Measurements from ENCODE around the gene RGS10.

DNA sequence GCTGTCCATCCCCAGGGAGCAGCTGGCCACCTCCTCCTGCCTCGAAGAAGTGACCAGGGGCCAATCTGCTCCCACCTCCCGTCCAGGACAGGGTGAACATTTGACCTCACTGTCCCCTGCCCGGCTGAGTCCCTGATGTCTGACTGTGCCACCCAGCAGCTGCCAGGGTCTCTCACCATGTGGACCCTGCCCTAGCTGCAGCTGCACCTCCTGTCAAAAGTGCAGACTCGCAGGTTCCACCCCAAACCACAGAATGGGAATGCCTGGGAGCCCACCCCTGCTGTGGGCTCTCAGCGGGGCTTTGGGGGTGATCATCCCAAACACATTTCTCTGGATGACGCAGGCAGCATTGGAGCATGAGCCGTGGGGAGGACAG is 86.1 kb downstream of the RGS10 start:
- TF ChIP-seq, protein P1, sequence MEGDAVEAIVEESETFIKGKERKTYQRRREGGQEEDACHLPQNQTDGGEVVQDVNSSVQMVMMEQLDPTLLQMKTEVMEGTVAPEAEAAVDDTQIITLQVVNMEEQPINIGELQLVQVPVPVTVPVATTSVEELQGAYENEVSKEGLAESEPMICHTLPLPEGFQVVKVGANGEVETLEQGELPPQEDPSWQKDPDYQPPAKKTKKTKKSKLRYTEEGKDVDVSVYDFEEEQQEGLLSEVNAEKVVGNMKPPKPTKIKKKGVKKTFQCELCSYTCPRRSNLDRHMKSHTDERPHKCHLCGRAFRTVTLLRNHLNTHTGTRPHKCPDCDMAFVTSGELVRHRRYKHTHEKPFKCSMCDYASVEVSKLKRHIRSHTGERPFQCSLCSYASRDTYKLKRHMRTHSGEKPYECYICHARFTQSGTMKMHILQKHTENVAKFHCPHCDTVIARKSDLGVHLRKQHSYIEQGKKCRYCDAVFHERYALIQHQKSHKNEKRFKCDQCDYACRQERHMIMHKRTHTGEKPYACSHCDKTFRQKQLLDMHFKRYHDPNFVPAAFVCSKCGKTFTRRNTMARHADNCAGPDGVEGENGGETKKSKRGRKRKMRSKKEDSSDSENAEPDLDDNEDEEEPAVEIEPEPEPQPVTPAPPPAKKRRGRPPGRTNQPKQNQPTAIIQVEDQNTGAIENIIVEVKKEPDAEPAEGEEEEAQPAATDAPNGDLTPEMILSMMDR (IDR thresholded peaks at IDR 0.05 in 2 of 3, conservative IDR thresholded peaks at IDR 0.05 in 1 of 3; ENCODE audit: insufficient read depth in 2 of 3, low read depth in 1 of 3, low read length in 3 of 3) = no peak
- TF ChIP-seq FOXA1 (IDR thresholded peaks at IDR 0.05; ENCODE audit: borderline replicate concordance) (no peak), RAD21 (CRISPR knock-in tag; conservative IDR thresholded peaks at IDR 0.05 in 1 of 2, IDR thresholded peaks at IDR 0.05 in 1 of 2) (no peak), ZNF274 (IDR thresholded peaks at IDR 0.05; ENCODE audit: borderline replicate concordance, low read depth, low read length) (no peak), ZNF79 (CRISPR knock-in tag; IDR thresholded peaks at IDR 0.05; ENCODE audit: low read depth) (no peak), CCAR2 (IDR thresholded peaks at IDR 0.05; ENCODE audit: low read depth, low read length) (no peak), NFIC (IDR thresholded peaks at IDR 0.05) (no peak), WHSC1 (IDR thresholded peaks at IDR 0.05; ENCODE audit: low read length) (no peak), KLF16 (IDR thresholded peaks at IDR 0.05) (no peak), EZH2 (IDR thresholded peaks at IDR 0.05; ENCODE audit: borderline replicate concordance, low read depth, low read length) (no peak)
- TF ChIP-seq, protein P2, sequence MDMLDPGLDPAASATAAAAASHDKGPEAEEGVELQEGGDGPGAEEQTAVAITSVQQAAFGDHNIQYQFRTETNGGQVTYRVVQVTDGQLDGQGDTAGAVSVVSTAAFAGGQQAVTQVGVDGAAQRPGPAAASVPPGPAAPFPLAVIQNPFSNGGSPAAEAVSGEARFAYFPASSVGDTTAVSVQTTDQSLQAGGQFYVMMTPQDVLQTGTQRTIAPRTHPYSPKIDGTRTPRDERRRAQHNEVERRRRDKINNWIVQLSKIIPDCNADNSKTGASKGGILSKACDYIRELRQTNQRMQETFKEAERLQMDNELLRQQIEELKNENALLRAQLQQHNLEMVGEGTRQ (CRISPR knock-in tag; IDR thresholded peaks at IDR 0.05) = no peak
- TF ChIP-seq, protein P3, sequence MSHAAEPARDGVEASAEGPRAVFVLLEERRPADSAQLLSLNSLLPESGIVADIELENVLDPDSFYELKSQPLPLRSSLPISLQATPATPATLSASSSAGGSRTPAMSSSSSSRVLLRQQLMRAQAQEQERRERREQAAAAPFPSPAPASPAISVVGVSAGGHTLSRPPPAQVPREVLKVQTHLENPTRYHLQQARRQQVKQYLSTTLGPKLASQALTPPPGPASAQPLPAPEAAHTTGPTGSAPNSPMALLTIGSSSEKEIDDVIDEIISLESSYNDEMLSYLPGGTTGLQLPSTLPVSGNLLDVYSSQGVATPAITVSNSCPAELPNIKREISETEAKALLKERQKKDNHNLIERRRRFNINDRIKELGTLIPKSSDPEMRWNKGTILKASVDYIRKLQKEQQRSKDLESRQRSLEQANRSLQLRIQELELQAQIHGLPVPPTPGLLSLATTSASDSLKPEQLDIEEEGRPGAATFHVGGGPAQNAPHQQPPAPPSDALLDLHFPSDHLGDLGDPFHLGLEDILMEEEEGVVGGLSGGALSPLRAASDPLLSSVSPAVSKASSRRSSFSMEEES (CRISPR knock-in tag; IDR thresholded peaks at IDR 0.05) = no peak
- TF ChIP-seq, protein P4, sequence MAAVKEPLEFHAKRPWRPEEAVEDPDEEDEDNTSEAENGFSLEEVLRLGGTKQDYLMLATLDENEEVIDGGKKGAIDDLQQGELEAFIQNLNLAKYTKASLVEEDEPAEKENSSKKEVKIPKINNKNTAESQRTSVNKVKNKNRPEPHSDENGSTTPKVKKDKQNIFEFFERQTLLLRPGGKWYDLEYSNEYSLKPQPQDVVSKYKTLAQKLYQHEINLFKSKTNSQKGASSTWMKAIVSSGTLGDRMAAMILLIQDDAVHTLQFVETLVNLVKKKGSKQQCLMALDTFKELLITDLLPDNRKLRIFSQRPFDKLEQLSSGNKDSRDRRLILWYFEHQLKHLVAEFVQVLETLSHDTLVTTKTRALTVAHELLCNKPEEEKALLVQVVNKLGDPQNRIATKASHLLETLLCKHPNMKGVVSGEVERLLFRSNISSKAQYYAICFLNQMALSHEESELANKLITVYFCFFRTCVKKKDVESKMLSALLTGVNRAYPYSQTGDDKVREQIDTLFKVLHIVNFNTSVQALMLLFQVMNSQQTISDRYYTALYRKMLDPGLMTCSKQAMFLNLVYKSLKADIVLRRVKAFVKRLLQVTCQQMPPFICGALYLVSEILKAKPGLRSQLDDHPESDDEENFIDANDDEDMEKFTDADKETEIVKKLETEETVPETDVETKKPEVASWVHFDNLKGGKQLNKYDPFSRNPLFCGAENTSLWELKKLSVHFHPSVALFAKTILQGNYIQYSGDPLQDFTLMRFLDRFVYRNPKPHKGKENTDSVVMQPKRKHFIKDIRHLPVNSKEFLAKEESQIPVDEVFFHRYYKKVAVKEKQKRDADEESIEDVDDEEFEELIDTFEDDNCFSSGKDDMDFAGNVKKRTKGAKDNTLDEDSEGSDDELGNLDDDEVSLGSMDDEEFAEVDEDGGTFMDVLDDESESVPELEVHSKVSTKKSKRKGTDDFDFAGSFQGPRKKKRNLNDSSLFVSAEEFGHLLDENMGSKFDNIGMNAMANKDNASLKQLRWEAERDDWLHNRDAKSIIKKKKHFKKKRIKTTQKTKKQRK (IDR thresholded peaks at IDR 0.05; ENCODE audit: borderline replicate concordance, low read depth, low read length) = no peak
- TF ChIP-seq, protein P5, sequence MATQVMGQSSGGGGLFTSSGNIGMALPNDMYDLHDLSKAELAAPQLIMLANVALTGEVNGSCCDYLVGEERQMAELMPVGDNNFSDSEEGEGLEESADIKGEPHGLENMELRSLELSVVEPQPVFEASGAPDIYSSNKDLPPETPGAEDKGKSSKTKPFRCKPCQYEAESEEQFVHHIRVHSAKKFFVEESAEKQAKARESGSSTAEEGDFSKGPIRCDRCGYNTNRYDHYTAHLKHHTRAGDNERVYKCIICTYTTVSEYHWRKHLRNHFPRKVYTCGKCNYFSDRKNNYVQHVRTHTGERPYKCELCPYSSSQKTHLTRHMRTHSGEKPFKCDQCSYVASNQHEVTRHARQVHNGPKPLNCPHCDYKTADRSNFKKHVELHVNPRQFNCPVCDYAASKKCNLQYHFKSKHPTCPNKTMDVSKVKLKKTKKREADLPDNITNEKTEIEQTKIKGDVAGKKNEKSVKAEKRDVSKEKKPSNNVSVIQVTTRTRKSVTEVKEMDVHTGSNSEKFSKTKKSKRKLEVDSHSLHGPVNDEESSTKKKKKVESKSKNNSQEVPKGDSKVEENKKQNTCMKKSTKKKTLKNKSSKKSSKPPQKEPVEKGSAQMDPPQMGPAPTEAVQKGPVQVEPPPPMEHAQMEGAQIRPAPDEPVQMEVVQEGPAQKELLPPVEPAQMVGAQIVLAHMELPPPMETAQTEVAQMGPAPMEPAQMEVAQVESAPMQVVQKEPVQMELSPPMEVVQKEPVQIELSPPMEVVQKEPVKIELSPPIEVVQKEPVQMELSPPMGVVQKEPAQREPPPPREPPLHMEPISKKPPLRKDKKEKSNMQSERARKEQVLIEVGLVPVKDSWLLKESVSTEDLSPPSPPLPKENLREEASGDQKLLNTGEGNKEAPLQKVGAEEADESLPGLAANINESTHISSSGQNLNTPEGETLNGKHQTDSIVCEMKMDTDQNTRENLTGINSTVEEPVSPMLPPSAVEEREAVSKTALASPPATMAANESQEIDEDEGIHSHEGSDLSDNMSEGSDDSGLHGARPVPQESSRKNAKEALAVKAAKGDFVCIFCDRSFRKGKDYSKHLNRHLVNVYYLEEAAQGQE (IDR thresholded peaks at IDR 0.05; ENCODE audit: borderline replicate concordance) = no peak
- TF ChIP-seq, protein P5 (CRISPR knock-in tag; IDR thresholded peaks at IDR 0.05; ENCODE audit: low read depth) = no peak
